Measurements from ENCODE around the gene ZSWIM4. TPM values are rescaled to one million over a fixed set of nuclear protein-coding genes. Genes with fewer than 3 reads are reported as not detected.

The ZSWIM4 gene
- polyA plus RNA-seq, 1 of the 3 experiments (the other 2 are of a cell fraction): 4.7 TPM

GRCh38 chr19:13864046-13864666 is 68.9 kb downstream of the ZSWIM4 start:
- ChIA-PET CTCF (interaction anchor here (1.0 to 8.2 kb wide), 11 partner anchors 13 to 266 kb away, joined by 3 to 133 read pairs (median 11); partner anchors contain the start of gene MISP3), POLR2A (no interaction called here)
- Histone ChIP-seq H3K27ac (ENCODE audit: low read depth in 2 of 2, low read length in 1 of 2) (peak overlapping the region in 1 of 2 experiments; percentile 35; a peak in 1 of 4 replicates), H3K36me3 (replicated peaks in 1 of 2; ENCODE audit: control insufficient read depth in 1 of 2, insufficient read depth in 2 of 2, low read length in 1 of 2) (no peaks in the 10 kb centered on the region), H3K4me3 (ENCODE audit: low read depth in 2 of 2, low read length in 1 of 2) (no peak overlapping the region), H3K4me2 (no peak overlapping the region), H3K27me3 (ENCODE audit: insufficient read depth) (no peaks in the 10 kb centered on the region), H3K9me2 (no peaks in the 10 kb centered on the region), H3F3A (replicated peaks; ENCODE audit: insufficient read depth) (peaks cover 30% of the 10 kb centered on the region), H3K9me3 (no peaks in the 10 kb centered on the region), H3K79me2 (ENCODE audit: insufficient read depth) (peaks cover 23% of the 10 kb centered on the region; the same call in 1 of the 2 replicates), H2AFZ (ENCODE audit: low read depth) (no peak overlapping the region), H3K9ac (no peak overlapping the region), H4K20me1 (ENCODE audit: insufficient read depth) (no peaks in the 10 kb centered on the region), H3K4me1 (ENCODE audit: control insufficient read depth in 1 of 2, insufficient read depth in 2 of 2, low read depth in 1 of 2, low read length in 1 of 2) (peaks cover 9 to 20% of the 10 kb centered on the region in 2 experiments; a peak in 3 of 4 replicates)
- WGBS (ENCODE audit: low lambda C conversion rate): 91% methylated on average over 7 of the region's 13 CpGs
- no peak for DNase-seq
- no peak for TF ChIP-seq RXRA (IDR thresholded peaks at IDR 0.05; ENCODE audit: borderline replicate concordance, low read depth)
- no peak for TF ChIP-seq YY1 (IDR thresholded peaks at IDR 0.05; ENCODE audit: low read depth)
- TF ChIP-seq USF1 (IDR thresholded peaks at IDR 0.05; ENCODE audit: borderline replicate concordance, low read depth): no peak
- no peak for TF ChIP-seq RAD21 (IDR thresholded peaks at IDR 0.05; ENCODE audit: low read length)
- TF ChIP-seq RCOR1 (IDR thresholded peaks at IDR 0.05; ENCODE audit: low read length): no peak
- TF ChIP-seq CTCF (IDR thresholded peaks at IDR 0.05): no peak
- no peak for TF ChIP-seq FOSL2 (IDR thresholded peaks at IDR 0.05; ENCODE audit: borderline replicate concordance, low read depth)
- no peak for TF ChIP-seq TEAD4 (IDR thresholded peaks at IDR 0.05; ENCODE audit: borderline replicate concordance, insufficient read depth)
- no peak for TF ChIP-seq SMC3 (IDR thresholded peaks at IDR 0.05; ENCODE audit: low read depth, low read length)
- no peak for TF ChIP-seq GABPA (IDR thresholded peaks at IDR 0.05; ENCODE audit: low read depth)
- TF ChIP-seq PBX3 (IDR thresholded peaks at IDR 0.05): no peak
- no peak for TF ChIP-seq FOXJ3 (CRISPR knock-in tag; IDR thresholded peaks at IDR 0.05)

All from SK-N-SH (cell line).